GM19240 (cell line): ENCODE data around the gene ARSB.
"Not testable (repeated sequence)": the region's sequence is repeated elsewhere in the genome, so short reads cannot be mapped to it uniquely, and the experiment has no call there.

Source experiments
- DNase-seq: peaks from one replicate; pipeline ENCODE4 v3.0.0; 2011; ENCODE audit warnings: low spot score; ENCODE audit not compliant: insufficient read length

Gene ARSB

GRCh38 chr5:78995521-78996007, 10.5 kb upstream of the ARSB start:
- no peak for DNase-seq

DNA sequence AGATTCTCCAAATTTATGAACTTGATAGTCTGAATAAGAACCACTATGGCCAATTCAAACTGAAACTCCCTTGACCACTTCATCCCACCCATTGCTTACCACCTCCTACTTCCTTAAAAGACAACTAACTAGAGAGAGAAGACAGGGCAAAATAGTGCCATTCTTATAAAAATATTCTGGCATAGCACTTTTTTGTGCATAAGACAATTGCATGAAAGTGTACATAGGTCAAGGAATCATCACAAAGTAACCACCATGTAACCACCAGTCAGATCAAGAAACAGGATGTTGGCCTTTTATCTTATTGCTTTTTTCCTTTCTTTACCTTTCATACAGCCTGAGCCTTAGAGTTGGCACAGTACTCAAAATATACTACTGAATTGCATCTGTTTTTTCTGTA, 8.1 kb upstream of the ARSB start:
- no peak for DNase-seq

DNA sequence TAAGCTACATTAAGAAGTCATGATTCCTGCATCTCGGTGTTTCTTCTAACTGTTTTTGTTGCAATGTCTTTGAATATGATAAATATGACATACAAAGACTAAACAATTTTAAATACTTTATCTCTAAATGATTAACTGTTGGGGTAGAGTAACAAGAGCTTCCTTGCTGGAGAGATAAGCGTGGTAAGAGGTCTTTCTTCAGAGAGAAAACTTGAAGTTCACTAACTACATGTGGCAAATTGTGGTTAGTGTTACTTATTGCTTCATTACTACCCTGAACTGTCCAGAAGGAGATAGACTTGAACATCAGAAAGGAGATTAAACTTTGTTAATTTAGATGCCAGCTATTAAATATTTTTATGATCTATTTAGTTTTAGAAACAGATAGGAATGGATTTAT, 7.0 kb upstream of the ARSB start:
- DNase-seq = no peak

GRCh38 chr5:78989080-78989479, 4.0 kb upstream of the ARSB start:
- DNase-seq = no peak

DNA sequence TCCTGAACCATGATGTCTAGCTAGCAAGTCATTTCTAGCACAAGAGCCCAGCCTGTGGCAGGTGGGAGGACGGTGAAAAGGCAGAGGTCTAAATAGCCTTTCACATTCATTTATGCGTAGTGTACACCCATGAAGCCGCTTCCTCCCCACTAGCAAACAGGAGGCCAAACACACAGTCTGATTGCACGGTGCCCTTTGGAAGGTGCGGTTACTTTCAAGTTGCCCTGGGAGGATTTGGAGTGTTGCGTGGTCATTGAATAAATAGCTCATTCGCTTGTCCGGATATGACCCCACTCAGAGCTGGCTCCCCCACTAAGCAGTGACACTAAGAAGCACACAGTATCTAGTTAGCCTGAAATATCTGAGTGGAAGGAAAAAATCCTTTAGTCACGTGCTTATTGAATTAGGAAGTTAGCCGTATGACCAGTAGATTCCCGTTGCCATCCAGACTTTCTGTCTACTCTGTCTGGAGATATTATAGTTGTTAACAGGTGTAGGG, 664 bp upstream of the ARSB start:
- peak; percentile 15 for DNase-seq

GRCh38 chr5:78984439-78985115, 533 bp downstream of the ARSB start:
- peak; percentile 60 for DNase-seq

DNA sequence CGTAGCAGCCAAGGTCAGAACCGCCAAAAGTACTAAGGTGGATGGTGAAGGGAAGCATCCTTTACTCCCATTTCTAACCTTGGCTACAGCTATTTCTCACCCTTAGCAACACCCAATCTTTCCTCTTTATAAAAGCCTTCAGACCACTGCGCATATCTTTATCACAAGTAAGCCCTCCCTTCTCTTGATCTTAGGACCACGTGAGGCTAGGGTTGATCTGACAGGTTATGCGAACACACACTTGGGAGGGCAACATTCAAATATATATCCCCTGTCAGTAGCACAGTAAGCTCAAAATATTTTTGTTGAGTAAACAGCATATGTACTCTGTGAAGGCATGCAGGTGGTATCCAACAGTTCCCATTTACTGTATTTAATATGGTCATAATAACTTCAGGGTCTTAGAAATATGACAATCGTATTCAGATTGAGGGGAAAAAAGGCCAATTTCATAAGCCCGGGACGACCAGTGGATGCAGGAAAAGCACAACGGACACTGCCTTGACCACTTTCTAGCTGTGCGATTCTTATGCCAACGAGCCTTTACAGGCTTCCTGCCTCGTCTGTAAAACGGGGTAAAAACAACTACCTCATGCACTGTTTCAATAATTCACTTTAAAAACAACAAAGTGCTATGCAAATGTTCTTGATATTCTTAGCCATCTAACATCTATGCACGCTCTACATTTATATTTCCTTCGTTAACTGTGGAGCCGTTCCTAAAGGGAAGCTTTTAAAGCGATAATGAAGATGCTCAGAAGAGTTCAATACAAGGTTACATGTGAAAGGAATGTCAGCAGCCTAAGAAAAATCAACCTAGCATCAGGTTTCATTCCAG, 1.3 kb downstream of the ARSB start:
- DNase-seq = peak; percentile 10

DNA sequence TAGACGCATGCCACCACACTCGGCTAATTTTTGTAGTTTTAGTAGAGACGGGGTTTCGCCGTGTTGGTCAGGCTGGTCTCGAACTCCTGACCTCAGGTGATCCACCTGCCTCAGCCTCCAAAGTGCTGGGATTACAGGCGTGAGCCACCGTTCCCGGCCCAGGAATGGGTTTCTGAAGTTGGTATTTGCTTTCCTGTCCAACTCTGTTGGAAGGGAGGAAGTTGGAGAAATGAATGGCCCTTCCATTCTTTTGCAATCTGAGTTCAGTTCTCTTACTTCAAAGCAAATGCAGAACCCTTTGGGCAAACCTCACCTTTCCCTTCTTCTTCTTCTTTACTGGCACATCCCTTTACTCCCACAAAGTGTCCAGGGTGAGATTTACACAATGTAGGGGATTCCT, 1.9 kb downstream of the ARSB start:
- DNase-seq = not testable (repeated sequence)

GRCh38 chr5:78979909-78980308, 5.2 kb downstream of the ARSB start:
- no peak for DNase-seq

GRCh38 chr5:78979117-78979742, 5.9 kb downstream of the ARSB start:
- no peak for DNase-seq

- DNase-seq = no peak
These were observed 10.1 kb downstream of the ARSB start for GRCh38 chr5:78975035-78975434.

DNA sequence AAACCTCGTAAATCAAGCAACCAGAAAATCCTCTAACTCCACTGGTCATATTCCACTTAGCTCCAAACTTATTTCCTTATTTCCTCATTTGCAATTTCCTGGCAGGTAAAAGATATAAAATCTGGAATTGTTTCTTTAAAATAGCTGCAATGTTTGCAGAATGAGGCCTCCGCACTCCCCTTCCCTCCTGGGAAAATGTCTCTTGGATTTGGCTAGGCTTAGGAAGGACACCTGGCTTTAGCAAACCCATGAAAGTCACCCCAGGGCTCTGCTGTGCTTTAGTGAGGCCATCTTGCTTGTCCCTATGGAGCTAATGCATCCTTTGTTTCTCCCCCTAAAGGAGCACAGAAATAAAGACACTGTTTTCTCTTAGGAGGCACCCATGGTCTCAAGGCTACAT, 10.5 kb downstream of the ARSB start:
- no peak for DNase-seq

GRCh38 chr5:78974011-78974410, 11.1 kb downstream of the ARSB start:
- DNase-seq = no peak

DNA sequence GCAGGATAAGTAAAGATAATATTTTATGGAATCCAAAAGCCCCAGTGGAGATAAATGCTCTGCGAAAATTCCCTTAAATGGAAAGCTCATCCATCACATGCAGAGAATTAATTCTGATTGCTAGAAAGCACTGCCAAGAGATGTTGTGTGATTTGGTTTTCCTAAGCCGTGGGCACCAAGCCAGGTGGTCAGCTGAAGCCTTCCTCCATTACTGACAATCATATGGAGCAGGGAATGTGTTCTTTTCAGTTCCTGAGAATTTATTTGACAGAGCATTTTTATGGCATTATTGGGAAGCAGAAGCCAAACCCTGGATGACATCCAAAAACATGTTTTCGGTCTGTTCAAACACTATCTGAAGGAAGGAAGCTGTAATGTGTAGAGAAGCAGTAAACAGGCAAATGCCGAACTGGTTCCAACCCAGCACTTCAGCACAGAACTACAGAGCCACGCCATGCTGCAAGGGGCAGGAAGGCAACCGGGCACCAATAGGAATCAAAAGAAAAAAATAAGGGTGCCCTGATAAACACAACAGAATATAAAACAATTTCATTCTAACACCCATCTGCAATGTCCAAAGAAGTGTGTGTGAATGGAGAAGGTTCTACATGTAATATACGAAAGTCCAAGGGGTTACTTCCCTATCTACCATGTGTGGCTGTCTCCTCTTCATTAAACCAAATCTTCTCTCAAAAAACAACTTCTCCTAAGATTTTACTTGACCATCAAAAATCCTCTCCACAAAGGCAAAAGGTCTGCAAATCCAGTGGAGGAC, 12.3 kb downstream of the ARSB start:
- DNase-seq = no peak

GRCh38 chr5:78971998-78972397, 13.1 kb downstream of the ARSB start:
- DNase-seq = no peak

DNA sequence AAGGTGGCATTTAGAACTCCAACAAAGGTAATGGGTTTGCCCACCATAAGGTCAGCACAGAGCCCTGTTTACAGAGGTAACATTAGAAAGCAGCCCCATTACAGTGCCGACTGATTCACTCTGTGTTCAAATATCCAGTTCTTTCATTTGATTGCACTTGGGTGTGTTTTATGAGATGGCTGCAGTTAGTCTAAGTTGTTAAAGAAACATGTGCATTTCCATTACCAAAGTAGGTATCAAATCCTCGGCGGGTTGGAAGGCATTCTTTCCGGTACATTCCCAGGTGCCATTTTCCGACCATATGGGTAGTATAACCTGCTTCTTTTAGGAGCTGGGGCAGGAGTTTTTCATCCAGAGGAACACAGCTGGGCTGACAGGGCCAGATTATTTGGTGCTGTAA, 16.3 kb downstream of the ARSB start:
- no peak for DNase-seq

DNA sequence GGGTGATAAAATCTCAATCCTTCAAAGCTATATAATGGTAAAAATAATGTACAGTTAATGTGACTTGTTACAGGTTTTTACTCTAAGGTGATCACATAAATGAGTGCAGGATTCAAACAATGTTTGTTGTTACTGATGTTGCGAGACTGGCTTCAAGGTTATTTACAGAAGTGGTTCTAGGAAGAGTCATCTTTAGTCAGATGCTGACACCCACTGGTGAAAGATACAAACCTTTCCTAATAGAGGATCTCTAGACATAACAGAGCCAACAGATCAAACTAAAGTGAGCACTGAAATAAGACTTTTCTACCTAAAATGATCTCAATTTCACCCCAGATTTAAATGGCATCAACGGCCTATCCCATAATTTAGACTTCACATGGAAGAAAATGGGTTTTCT, 20.2 kb downstream of the ARSB start:
- no peak for DNase-seq

DNA sequence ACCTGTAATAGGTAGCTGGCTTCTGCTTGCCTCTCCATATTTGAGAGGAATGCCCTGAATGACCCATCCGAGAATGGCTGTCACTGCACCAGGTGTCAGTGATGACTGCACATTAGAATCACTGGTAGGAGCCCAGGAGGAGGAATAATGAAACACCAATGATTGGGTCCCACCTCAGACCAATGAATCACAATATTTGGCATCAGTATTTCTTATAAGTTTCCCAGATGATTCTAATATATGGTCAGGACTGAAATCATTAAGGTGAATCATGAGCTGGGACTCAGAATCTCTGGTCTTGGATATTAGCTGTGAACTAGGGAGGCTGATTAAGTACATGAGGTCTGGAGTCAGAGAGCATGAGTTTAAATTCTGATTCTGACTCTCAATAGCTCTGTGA, 23.4 kb downstream of the ARSB start:
- no peak for DNase-seq

GRCh38 chr5:78959767-78960166, 25.3 kb downstream of the ARSB start:
- no peak for DNase-seq

DNA sequence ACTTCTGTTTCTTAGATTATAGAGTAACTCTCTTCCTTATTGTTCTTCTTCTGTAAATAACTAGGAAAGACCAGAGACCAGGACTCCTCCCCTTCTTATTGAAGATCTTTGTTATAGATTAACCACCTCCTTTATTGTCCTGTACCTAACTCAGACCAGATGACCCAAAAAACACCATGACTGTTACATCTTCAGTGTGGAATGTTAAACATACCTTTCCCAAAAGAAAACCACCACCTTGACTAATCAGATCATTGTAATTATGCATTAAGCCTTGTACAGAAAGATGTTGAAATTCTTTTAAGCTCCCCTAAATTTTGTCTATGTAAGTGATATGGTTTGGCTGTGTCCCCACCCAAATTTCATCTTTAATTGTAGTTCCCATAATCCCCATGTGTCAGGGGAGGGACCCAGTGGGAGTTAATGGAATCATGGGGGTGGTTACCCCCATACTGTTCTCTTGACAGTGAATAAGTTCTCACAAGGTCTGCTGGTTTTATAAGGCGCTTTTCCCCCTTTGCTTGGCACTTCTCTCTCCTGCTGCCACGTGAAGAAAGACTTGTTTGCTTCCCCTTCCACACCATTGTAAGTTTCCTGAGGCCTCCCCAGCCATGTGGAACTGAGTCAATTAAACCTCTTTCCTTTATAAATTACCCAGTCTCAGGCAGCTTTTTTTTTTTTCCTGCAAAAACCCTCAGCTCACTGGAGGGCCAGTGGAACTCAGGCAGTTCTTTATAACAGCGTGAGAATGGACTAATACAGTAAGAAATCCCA, 26.3 kb downstream of the ARSB start:
- DNase-seq = no peak

GRCh38 chr5:78956901-78957300, 28.2 kb downstream of the ARSB start:
- no peak for DNase-seq
